ENCODE data around the gene TGFBR3L.

TGFBR3L gene

GRCh38 chr19:7914598-7915045 is at the start of gene TGFBR3L:
Gene TGFBR3L (plus strand): TSS chr19:7914830.
- Histone ChIP-seq H3K9me3 (ENCODE audit: insufficient read depth, low read length) (peaks cover 4% of the 10 kb centered on the region; the same call in 1 of the 2 replicates), H3K4me1 (ENCODE audit: insufficient read depth, insufficient read length) (peaks cover 7% of the 10 kb centered on the region), H3K9ac (ENCODE audit: insufficient read length, low read depth) (peak within 1 kb of the TSS; percentile 85), H3K4me3 (ENCODE audit: insufficient read length, low read depth) (peak within 1 kb of the TSS; percentile 45), H3K36me3 (ENCODE audit: insufficient read depth, insufficient read length, low read length) (peaks cover 32% of the 10 kb centered on the region), H3K27me3 (ENCODE audit: insufficient read depth, insufficient read length) (peaks cover 36% of the 10 kb centered on the region)
- TF ChIP-seq YY1 (IDR thresholded peaks at IDR 0.05; ENCODE audit: insufficient read depth, insufficient read length), result no peak
- no peak for TF ChIP-seq ZNF274 (IDR thresholded peaks at IDR 0.05; ENCODE audit: low read depth, low read length)
- TF ChIP-seq SUZ12 (IDR thresholded peaks at IDR 0.05; ENCODE audit: extremely low read depth, insufficient read depth, insufficient read length), result no peak
- no peak for DNase-seq (ENCODE audit: low read depth, low spot score)

- Histone ChIP-seq H3K36me3 (ENCODE audit: insufficient read depth, insufficient read length, low read length) (no peaks in the 10 kb centered on the region), H3K4me1 (ENCODE audit: insufficient read depth, insufficient read length) (peaks cover 34% of the 10 kb centered on the region), H3K9me3 (ENCODE audit: insufficient read depth, low read length) (no peaks in the 10 kb centered on the region), H3K27me3 (ENCODE audit: insufficient read depth, insufficient read length) (peaks cover 30% of the 10 kb centered on the region), H3K9ac (ENCODE audit: insufficient read length, low read depth) (no peak overlapping the region), H3K4me3 (ENCODE audit: insufficient read length, low read depth) (no peak overlapping the region)
- no peak for DNase-seq (ENCODE audit: low read depth, low spot score)
- no peak for TF ChIP-seq ZNF274 (IDR thresholded peaks at IDR 0.05; ENCODE audit: low read depth, low read length)
- TF ChIP-seq YY1 (IDR thresholded peaks at IDR 0.05; ENCODE audit: insufficient read depth, insufficient read length), result no peak
- TF ChIP-seq SUZ12 (IDR thresholded peaks at IDR 0.05; ENCODE audit: extremely low read depth, insufficient read depth, insufficient read length), result no peak
These were observed 49.2 kb upstream of the TGFBR3L start for GRCh38 chr19:7865262-7865911.

DNA sequence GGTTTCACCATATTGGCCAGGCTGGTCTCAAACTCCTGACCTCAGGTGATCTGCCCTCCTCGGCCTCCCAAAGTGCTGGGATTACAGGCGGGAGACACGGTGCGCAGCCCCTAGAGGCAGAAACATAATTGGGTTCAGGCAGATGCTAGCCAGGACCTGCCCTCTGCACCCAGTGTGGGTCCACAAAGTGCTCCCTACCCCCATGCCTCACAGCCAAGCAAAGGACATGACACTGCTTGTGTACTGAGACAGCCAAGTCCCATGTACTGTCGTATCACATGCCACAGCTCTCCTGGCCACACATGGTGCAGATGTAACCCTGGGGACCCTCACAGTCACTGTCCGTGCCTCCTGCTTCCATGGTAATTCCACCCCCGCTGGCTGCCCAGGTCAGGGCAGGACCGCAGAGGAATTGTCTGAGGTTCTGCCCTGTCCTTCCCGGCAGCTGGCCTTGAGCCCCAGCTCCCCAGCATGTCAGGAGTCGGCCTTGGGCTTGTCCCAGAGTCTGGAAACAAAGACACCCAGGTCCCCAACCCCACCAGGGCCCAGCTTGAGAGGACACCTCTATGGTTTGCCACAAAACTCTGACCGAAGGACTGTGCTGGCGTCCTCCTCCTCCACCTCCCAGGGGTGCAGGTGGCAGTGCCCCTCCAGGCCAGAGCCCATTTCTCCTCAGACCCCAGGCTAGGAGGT is 48.1 kb upstream of the TGFBR3L start:
- H3K4me1 ChIP-seq (ENCODE audit: insufficient read depth, insufficient read length), result peaks cover 27% of the 10 kb centered on the region
- DNase-seq (ENCODE audit: low read depth, low spot score), result no peak
- H3K9ac ChIP-seq (ENCODE audit: insufficient read length, low read depth), result no peak overlapping the region
- H3K27me3 ChIP-seq (ENCODE audit: insufficient read depth, insufficient read length), result peaks cover 19% of the 10 kb centered on the region
- no peaks in the 10 kb centered on the region for H3K36me3 ChIP-seq (ENCODE audit: insufficient read depth, insufficient read length, low read length)
- H3K9me3 ChIP-seq (ENCODE audit: insufficient read depth, low read length), result no peaks in the 10 kb centered on the region
- H3K4me3 ChIP-seq (ENCODE audit: insufficient read length, low read depth), result no peak overlapping the region
- no peak for TF ChIP-seq ZNF274 (IDR thresholded peaks at IDR 0.05; ENCODE audit: low read depth, low read length)
- TF ChIP-seq YY1 (IDR thresholded peaks at IDR 0.05; ENCODE audit: insufficient read depth, insufficient read length), result no peak
- TF ChIP-seq SUZ12 (IDR thresholded peaks at IDR 0.05; ENCODE audit: extremely low read depth, insufficient read depth, insufficient read length), result no peak

DNA sequence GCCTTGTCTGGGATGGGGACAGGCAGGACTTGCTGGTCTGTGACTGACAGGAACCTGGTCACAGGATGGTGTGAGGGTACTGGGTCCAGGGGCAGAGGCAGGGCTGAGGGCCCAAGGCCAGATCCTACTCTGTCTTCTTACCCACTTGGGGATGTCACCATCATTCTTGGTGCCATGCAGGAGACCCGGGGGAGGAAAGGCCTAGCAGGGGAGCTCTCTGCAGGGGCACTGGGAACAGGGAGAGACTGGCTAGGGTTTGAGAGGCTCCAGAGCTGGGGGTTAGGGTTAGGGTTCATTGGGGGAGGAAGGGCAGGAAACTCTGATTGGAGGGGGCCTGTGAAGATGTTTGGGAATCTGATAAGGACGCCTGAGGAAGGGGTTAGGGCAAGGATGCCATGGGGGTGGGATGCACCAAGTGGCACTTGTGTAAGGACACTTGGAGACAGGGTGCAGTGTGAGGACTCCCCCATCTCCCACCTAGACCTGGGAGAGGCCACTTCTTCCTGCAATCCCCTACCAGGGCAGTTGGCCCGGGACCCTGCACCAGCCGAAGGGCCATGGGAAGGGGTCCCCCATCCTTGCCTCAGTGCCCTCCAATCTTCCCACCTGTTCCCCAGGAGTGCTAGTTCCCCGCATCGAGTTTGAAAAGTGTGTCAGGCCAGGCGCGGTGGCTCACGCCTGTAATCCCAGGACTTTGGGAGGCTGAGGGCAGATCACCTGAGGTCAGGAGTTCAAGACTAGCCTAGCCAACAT is 47.4 kb upstream of the TGFBR3L start:
- DNase-seq (ENCODE audit: low read depth, low spot score), result no peak
- H3K9ac ChIP-seq (ENCODE audit: insufficient read length, low read depth), result no peak overlapping the region
- H3K9me3 ChIP-seq (ENCODE audit: insufficient read depth, low read length), result no peaks in the 10 kb centered on the region
- H3K4me3 ChIP-seq (ENCODE audit: insufficient read length, low read depth), result no peak overlapping the region
- peaks cover 11% of the 10 kb centered on the region for H3K27me3 ChIP-seq (ENCODE audit: insufficient read depth, insufficient read length)
- peaks cover 20% of the 10 kb centered on the region for H3K4me1 ChIP-seq (ENCODE audit: insufficient read depth, insufficient read length)
- TF ChIP-seq ZNF274 (IDR thresholded peaks at IDR 0.05; ENCODE audit: low read depth, low read length) (no peak), SUZ12 (IDR thresholded peaks at IDR 0.05; ENCODE audit: extremely low read depth, insufficient read depth, insufficient read length) (no peak), YY1 (IDR thresholded peaks at IDR 0.05; ENCODE audit: insufficient read depth, insufficient read length) (no peak)
- no peaks in the 10 kb centered on the region for H3K36me3 ChIP-seq (ENCODE audit: insufficient read depth, insufficient read length, low read length)

- Histone ChIP-seq H3K9ac (ENCODE audit: insufficient read length, low read depth) (peak overlapping the region; percentile 64), H3K9me3 (ENCODE audit: insufficient read depth, low read length) (no peaks in the 10 kb centered on the region), H3K4me3 (ENCODE audit: insufficient read length, low read depth) (peak overlapping the region; percentile 54), H3K36me3 (ENCODE audit: insufficient read depth, insufficient read length, low read length) (no peaks in the 10 kb centered on the region), H3K4me1 (ENCODE audit: insufficient read depth, insufficient read length) (peaks cover 24% of the 10 kb centered on the region), H3K27me3 (ENCODE audit: insufficient read depth, insufficient read length) (peaks cover 19% of the 10 kb centered on the region)
- peak; percentile 20 for DNase-seq (ENCODE audit: low read depth, low spot score)
- TF ChIP-seq SUZ12 (IDR thresholded peaks at IDR 0.05; ENCODE audit: extremely low read depth, insufficient read depth, insufficient read length) (no peak), YY1 (IDR thresholded peaks at IDR 0.05; ENCODE audit: insufficient read depth, insufficient read length) (no peak), ZNF274 (IDR thresholded peaks at IDR 0.05; ENCODE audit: low read depth, low read length) (no peak)
These were observed 46.3 kb upstream of the TGFBR3L start for GRCh38 chr19:7868326-7868670.

- TF ChIP-seq YY1 (IDR thresholded peaks at IDR 0.05; ENCODE audit: insufficient read depth, insufficient read length) (no peak), SUZ12 (IDR thresholded peaks at IDR 0.05; ENCODE audit: extremely low read depth, insufficient read depth, insufficient read length) (no peak), ZNF274 (IDR thresholded peaks at IDR 0.05; ENCODE audit: low read depth, low read length) (no peak)
- Histone ChIP-seq H3K4me3 (ENCODE audit: insufficient read length, low read depth) (peak overlapping the region; percentile 54), H3K9me3 (ENCODE audit: insufficient read depth, low read length) (no peaks in the 10 kb centered on the region), H3K27me3 (ENCODE audit: insufficient read depth, insufficient read length) (peaks cover 25% of the 10 kb centered on the region), H3K36me3 (ENCODE audit: insufficient read depth, insufficient read length, low read length) (no peaks in the 10 kb centered on the region), H3K4me1 (ENCODE audit: insufficient read depth, insufficient read length) (peaks cover 22% of the 10 kb centered on the region), H3K9ac (ENCODE audit: insufficient read length, low read depth) (peak overlapping the region; percentile 76)
- peak; percentile 89 for DNase-seq (ENCODE audit: low read depth, low spot score)
These were observed 45.8 kb upstream of the TGFBR3L start for GRCh38 chr19:7868671-7869452.
